ENCODE results near the gene SLC46A2. TPM values are rescaled to one million over a fixed set of nuclear protein-coding genes. Genes with fewer than 3 reads are reported as not detected.

The SLC46A2 gene
- total RNA-seq, 3 donors from 2014 or later = 0.16 TPM; not detected in 2

- Histone ChIP-seq H3K9me3 (no peaks in the 10 kb centered on the region), H3K4me3 (no peak overlapping the region), H3K36me3 (ENCODE audit: low read depth) (no peaks in the 10 kb centered on the region), H3K4me1 (ENCODE audit: low read depth) (peaks cover 3% of the 10 kb centered on the region)
- no peak for TF ChIP-seq CTCF (IDR thresholded peaks at IDR 0.05)
- DNase-seq = no peak
- no peak for ATAC-seq
- intact Hi-C loops (cut with DNase I, micrococcal nuclease) = no loop called here
These were observed 21.1 kb upstream of the SLC46A2 start for GRCh38 chr9:112911736-112912135.

GRCh38 chr9:112905084-112905483 is 14.4 kb upstream of the SLC46A2 start:
- intact Hi-C loops (cut with DNase I, micrococcal nuclease) = no loop called here
- no peak for ATAC-seq

GRCh38 chr9:112900901-112901300 is 10.2 kb upstream of the SLC46A2 start:
- no peaks in the 10 kb centered on the region for H3K4me1 ChIP-seq (ENCODE audit: low read depth)
- TF ChIP-seq CTCF (IDR thresholded peaks at IDR 0.05) = no peak
- no peaks in the 10 kb centered on the region for H3K36me3 ChIP-seq (ENCODE audit: low read depth)
- ATAC-seq = no peak
- no peaks in the 10 kb centered on the region for H3K9me3 ChIP-seq
- no peak overlapping the region for H3K4me3 ChIP-seq
- no peak for DNase-seq
- intact Hi-C loops (cut with DNase I, micrococcal nuclease) = no loop called here

More at GRCh38 chr9:112905084-112905483, 14.4 kb upstream of the SLC46A2 start:
- Histone ChIP-seq H3K4me1 (ENCODE audit: low read depth) (no peaks in the 10 kb centered on the region), H3K4me3 (no peak overlapping the region), H3K9me3 (no peaks in the 10 kb centered on the region), H3K36me3 (ENCODE audit: low read depth) (no peaks in the 10 kb centered on the region)
- no peak for DNase-seq
- TF ChIP-seq CTCF (IDR thresholded peaks at IDR 0.05) = no peak

- ATAC-seq (no peak), DNase-seq (no peak)
- Histone ChIP-seq H3K9me3 (no peaks in the 10 kb centered on the region), H3K4me1 (ENCODE audit: low read depth) (no peaks in the 10 kb centered on the region), H3K4me3 (no peak overlapping the region), H3K36me3 (ENCODE audit: low read depth) (no peaks in the 10 kb centered on the region)
- TF ChIP-seq CTCF (IDR thresholded peaks at IDR 0.05) = no peak
- intact Hi-C loops (cut with DNase I, micrococcal nuclease) = no loop called here
These were observed 9.8 kb upstream of the SLC46A2 start for GRCh38 chr9:112900488-112900887.

- H3K4me1 ChIP-seq (ENCODE audit: low read depth) = no peaks in the 10 kb centered on the region
- no peaks in the 10 kb centered on the region for H3K9me3 ChIP-seq
- ATAC-seq (no peak), DNase-seq (no peak)
- H3K36me3 ChIP-seq (ENCODE audit: low read depth) = no peaks in the 10 kb centered on the region
- intact Hi-C loops (cut with DNase I, micrococcal nuclease) = no loop called here
- no peak for TF ChIP-seq CTCF (IDR thresholded peaks at IDR 0.05)
- no peak overlapping the region for H3K4me3 ChIP-seq
These were observed 8.2 kb upstream of the SLC46A2 start for GRCh38 chr9:112898872-112899311.

GRCh38 chr9:112896131-112896530 is 5.5 kb upstream of the SLC46A2 start:
- TF ChIP-seq CTCF (IDR thresholded peaks at IDR 0.05) = no peak
- no peak for ATAC-seq
- no peaks in the 10 kb centered on the region for H3K9me3 ChIP-seq
- H3K4me3 ChIP-seq = no peak overlapping the region
- no peak for DNase-seq
- intact Hi-C loops (cut with DNase I, micrococcal nuclease) = no loop called here
- H3K4me1 ChIP-seq (ENCODE audit: low read depth) = no peaks in the 10 kb centered on the region
- H3K36me3 ChIP-seq (ENCODE audit: low read depth) = no peaks in the 10 kb centered on the region

Measured in mucosa of descending colon (tissue), 3 donors.